ENCODE results near the gene SHTN1.

DNA sequence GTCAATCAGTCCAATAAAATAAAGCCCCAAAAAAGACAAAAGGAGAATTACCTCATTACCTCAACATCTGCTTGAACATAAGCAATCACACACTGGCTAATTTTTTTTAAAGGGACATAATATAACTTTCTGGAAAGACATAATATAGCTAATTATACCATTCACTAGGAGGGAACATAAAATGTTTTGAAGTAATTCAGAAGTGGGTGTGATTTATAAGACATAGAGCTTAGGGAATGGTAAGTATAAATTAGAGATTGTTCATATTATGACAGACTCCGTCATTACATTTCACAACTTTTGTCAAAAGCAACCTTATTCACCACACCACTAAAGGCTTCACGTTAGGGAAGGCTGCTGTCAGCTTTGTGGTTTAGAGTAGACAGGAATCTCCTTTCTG lies 3.8 kb downstream of the SHTN1 start:
- TF ChIP-seq, protein P1, sequence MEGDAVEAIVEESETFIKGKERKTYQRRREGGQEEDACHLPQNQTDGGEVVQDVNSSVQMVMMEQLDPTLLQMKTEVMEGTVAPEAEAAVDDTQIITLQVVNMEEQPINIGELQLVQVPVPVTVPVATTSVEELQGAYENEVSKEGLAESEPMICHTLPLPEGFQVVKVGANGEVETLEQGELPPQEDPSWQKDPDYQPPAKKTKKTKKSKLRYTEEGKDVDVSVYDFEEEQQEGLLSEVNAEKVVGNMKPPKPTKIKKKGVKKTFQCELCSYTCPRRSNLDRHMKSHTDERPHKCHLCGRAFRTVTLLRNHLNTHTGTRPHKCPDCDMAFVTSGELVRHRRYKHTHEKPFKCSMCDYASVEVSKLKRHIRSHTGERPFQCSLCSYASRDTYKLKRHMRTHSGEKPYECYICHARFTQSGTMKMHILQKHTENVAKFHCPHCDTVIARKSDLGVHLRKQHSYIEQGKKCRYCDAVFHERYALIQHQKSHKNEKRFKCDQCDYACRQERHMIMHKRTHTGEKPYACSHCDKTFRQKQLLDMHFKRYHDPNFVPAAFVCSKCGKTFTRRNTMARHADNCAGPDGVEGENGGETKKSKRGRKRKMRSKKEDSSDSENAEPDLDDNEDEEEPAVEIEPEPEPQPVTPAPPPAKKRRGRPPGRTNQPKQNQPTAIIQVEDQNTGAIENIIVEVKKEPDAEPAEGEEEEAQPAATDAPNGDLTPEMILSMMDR (IDR thresholded peaks at IDR 0.05): no peak
- no peak for TF ChIP-seq POLR2AphosphoS5 (IDR thresholded peaks at IDR 0.05)
- TF ChIP-seq EP300 (IDR thresholded peaks at IDR 0.05; ENCODE audit: low read depth): no peak
- TF ChIP-seq POLR2A (IDR thresholded peaks at IDR 0.05): no peak
